Epidermal melanocyte (primary cell): ENCODE data around the gene LAMA4.
"Not testable (repeated sequence)": the region's sequence is repeated elsewhere in the genome, so short reads cannot be mapped to it uniquely, and the experiment has no call there.

Experiments used
- DNase-seq: peaks from one replicate; pipeline ENCODE4 v3.0.0; 2011; ENCODE audit warnings: low spot score; ENCODE audit not compliant: insufficient read length

LAMA4 gene

DNA sequence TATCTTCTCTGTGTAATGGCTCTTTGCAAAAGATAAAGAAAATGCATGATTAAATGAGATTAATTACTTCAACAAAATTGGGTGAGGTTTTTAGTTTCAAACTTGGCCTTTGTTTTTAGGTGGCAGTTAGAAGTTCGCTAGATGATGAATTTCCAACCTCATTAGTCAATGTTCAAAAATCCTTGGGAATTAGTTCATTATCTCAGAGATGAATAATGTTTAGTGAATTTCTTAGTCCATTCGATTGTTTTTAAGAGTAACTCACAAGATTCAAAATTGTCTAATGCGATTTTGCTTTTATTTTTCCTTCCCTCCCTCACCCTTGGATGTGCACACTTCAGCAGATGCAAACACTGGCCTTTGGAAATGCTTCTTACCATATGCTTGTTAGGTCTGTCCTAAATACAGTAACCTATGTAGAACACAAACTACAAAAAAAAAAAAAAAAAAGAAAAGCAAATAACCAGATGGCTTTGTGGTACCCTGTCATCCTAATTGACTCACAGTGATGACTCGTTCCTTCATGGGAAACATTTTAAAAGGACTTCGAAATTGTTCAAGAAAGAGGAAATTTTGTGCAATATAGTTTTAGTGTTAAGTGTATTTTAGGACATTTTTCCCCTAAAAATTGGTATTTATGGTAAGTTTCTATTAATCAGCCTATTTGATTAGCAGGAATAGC, 100.3 kb downstream of the LAMA4 start:
- no peak for DNase-seq

DNA sequence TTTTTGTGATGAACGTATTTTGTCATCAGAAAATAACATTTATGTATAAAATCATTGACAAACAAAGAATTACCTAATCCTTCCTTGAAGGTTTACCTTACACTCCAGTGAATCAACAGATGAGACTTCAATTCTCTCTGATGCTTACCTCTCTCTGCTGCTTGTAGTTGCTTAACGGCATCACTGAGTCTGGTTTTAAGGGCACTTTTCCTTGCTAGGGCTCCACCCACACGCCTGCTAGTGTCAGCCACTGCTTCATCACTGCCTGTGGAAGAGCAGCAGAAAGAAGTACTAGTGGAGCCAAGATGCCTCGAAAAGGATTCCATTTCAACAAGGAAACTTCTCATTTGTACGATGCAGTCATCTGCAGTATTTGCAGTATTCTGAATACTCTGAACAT, 104.0 kb downstream of the LAMA4 start:
- no peak for DNase-seq

DNA sequence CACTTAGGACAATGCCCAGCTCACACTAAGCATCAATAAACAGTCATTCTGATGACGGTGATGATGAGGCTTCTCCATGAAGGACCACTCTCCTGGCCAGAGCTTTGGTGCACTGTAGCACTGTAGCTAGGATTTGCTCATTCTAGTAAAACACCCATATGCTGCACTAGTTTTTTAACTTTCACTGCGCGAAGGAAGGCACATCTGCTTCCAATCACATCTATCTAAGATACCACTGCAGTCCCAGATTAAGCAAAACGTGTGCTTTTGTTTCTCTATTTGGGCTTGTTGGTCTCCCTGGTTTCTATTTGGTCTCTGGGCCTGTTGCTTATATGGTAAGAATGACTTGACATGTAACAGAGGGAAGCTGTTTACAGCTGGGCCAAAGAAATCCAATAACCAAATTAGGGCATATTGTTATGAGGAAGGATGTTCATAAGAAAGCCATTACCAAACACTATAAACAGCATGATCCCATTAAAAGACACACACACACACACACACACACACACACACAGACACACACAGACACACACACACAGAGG, 104.6 kb downstream of the LAMA4 start:
- no peak for DNase-seq

DNA sequence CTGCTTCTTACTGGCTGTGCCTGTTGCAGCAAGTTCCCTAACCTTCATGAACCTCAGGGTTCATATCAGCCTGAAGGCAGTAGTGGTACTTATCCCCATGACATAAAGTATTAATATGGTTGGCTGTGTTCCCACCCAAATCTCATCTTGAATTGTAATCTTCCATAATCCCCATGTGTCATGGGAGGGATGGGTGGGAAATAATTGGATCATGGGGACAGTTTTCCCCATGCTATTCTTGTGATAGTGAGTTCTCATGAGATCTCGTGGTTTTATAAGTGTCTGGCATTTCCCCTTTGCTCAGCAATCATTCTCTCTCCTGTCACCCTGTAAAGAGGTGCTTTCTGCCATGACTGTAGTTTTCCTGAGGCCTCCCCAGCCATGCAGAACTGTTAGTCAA, 105.1 kb downstream of the LAMA4 start:
- no peak for DNase-seq

DNA sequence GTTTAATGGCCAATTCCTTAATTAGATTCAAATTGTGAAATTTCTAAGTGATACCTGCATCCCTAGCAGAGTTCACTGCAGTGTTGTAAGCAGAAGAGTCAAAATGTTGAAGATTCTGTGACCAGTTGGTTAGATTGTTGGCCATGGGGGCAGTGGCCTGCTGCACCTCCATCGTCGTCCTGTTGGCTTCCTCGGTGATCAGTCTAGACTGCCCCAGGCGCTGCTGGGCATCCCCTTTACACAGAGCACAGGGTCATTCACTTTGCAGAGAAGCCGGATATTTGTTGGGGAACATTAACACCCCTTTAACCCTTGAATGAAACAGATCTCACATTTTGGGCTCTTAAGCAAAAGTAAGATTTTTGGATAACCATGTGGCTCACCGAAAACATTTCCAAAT, 106.3 kb downstream of the LAMA4 start:
- no peak for DNase-seq

DNA sequence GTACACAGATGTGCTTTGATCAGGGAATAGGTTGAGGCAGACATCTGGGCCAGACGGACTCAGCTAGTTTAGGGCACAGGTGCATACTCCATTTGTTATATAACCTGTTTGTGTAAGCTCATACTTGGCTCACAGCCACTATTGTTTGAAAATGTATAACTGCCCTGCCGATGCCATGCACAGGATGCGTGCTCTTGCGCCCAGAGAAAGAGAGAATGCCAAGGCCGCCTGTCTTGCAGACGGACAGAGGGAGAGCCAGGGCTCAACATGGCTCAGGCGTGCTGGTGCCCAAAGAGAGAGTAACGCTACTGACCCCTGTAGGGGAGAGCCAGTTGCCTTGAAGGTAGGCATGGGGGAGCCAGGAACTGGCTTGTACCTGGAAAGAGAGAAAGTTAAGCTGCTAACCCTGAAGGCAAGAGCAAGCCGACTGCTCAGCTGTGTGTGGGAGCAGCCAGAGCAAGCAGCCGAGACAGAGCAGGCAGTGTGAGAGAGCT, 109.2 kb downstream of the LAMA4 start:
- no peak for DNase-seq

DNA sequence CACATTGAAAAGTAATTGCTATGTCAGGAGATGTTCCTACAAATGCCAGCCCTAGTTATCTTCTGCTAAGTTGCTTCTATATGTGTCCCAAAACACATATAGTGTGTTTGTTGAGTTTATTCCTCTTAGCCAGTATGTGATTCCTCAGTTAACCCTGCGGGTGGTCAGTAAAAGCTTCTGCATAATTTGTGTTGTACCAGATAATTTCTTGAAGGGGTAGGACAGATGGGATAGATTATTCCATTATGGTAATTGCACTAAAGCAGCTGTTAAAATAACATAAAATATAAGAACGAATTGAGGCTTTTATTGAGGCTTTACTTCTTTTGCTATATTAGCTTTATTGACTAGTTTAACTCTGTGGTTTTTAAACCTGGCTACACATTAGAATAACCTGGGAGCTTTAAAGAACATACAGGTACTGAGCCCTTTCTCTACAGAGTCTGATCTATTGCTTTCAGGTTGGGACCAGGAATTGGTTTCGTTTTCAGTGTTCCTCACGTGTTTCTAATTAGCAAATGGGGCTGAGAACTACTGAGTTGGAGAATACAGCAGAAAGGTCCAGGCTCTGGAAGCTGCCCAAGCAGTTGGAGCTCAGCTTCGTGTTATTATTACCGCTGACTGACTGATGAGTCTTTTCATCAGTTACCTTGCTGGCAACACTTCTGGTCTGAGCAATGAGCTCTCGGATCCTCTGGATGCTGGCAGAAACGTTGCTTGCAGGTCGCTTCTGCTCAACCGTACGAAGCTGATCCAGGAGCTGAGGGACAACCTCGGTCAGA, 110.0 kb downstream of the LAMA4 start:
- DNase-seq = no peak

DNA sequence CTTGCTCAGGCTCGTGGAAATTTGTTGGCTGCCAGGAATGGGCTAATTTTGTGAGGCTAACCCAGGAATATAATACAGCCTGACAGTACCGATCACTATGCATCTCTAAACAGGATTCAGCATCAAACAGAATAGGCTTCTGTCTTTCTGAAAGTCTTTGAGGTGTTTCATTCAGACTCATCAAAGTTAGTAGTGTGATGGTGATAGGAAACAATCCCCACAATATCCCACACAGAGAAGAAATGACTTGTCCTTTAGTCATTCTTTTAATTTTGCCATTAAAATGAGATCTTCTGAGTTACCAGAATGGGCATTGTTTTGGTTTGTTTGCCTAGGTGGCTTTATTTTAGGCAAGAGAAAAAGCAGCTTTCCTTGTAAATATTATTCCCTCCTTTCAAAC, 112.7 kb downstream of the LAMA4 start:
- no peak for DNase-seq

DNA sequence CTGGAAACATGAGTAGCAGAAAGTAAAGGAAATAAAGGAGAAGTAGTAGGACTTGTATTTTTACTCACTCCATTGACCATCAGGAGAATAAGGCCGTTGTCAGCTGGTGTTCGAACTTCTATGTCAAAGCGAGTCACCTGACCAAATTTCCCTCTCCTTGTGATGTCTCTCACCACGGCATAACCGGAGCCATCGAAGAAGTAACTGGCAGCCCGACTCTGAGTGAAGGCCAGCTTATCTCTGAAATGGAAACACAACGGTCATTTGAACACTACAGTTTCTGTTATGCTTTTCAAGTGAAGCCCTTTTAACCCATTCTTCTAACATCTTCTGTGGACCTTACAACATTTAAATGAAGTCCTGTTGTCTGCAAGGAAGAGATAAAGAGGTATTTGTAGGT, 115.3 kb downstream of the LAMA4 start:
- no peak for DNase-seq

DNA sequence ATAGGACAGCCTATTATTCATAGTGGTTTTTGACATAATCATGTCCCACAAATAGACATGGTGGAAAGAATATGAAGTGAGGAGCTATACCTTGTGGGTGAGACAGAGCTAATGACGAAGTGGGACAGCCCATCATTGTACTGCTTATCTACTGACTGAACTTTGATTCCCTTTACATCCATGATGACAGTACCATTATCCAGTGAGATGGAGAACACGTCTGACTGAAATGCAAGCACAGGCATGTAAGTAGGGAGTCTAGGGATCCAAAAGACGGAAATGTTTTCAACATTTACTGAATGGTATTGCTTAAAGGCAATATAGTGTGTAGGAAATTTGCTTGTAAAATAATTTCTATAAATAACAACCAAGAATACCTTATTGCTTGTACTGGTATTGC, 123.5 kb downstream of the LAMA4 start:
- DNase-seq = no peak

DNA sequence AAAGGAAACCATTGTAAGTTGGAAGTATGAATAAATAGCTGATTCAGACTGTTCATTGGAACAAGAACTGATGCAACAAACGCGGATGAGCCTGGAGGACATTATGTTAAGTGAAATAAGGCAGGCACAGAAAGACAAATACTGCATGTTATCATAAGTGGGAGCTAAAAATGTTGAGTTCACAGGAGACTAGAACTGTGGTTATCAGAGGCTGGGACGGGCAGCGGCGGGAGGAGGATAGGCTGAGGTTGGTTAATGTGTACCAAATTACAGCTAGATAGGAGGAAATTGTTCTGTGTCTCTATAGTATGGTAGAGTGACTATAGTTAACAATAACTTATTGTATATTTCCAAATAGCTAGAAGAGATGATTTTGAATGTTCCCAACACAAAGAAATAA, 126.2 kb downstream of the LAMA4 start:
- no peak for DNase-seq

DNA sequence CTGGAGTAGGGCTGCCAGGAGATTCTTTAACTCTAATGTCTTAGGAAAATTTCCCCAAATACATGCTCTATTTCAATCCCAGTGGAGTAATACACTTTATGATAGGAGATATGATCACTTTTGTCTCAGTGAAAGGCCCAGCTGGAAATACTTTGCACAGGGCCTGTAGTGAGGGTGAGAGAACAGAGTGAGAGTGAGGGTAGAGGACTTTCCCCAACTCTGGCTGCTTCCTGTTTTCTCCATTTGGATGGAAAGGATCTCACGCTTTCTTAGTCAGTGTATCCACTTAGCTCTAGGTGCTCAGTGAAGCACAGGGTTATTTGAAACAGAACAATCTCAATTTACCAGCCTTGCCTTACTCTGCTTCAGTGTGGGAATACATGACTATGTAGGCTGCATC, 130.4 kb downstream of the LAMA4 start:
- DNase-seq = no peak

DNA sequence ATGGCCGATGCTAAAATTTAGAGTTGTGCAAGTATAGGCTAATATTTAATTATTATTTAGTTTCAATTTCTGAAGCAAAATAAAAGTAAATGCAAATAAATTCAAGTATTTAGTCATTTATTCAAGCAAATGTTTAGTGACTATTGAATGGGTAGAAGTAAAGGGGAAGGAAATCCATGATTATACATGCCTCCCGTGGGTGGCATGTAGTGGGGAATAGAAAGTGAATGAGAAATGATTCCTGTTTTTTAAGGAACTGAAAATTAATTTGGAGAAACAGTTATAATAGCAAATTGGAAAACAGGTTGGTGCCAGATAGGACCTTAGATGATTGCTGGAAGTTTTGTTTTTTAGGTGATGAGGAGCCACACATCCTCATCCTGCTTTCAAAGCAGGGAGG, 131.6 kb downstream of the LAMA4 start:
- DNase-seq = no peak

DNA sequence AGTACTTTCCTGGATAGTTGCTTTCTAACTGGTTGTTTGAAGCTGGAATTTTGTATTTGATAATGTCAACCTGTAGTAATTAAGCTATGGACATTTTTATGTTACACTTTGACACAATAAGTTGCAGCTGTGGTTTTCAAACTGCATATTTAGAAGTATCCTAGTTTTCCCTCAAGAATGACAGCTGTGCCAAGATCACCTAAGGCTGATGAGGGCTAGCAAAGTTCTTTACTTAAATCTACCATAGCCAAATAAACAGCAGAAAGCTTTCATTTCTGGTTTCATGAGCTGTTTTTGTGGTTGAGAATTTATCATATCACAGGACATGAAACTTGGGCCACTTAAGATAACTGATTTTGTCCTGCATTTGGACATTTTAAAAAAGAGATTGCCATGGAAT, 136.3 kb downstream of the LAMA4 start:
- no peak for DNase-seq

DNA sequence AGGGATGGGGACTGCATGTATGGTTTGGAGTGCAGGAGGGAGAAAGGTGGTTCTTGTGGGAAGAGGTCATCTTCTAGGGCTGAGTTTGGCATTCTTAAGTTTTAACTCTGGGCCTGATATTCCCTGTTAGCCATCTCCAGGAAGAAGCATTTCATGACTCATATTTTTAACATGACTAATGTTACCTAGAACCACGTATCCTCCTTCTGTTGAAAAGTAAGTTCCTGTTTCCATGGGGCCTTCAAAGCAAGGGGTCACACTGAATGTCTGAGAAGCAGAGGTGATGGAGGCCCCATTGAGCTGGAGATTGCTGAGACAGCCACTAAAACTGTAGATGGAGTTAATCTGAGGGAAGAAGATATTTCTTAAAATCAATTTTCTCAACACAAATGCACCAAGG, 136.8 kb downstream of the LAMA4 start:
- no peak for DNase-seq

DNA sequence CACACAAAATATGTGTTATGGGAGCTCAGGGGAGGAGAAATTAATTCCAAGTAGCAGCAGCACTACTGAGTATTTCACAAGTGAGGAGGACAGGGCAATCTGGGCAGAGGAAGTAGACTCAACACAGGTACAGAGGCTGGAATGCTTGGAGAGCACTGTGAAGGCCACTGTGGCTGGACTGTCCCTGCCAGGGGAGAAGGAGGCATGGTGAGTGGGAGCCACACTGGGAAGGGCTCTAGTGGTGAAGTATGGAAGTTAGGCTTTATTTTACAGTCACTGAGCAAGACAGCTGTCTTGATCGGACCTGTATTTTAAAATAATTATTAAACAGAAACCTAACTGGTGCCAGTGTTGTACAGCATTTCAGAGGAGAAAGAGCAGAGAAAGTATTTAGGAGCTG, 138.1 kb downstream of the LAMA4 start:
- no peak for DNase-seq

DNA sequence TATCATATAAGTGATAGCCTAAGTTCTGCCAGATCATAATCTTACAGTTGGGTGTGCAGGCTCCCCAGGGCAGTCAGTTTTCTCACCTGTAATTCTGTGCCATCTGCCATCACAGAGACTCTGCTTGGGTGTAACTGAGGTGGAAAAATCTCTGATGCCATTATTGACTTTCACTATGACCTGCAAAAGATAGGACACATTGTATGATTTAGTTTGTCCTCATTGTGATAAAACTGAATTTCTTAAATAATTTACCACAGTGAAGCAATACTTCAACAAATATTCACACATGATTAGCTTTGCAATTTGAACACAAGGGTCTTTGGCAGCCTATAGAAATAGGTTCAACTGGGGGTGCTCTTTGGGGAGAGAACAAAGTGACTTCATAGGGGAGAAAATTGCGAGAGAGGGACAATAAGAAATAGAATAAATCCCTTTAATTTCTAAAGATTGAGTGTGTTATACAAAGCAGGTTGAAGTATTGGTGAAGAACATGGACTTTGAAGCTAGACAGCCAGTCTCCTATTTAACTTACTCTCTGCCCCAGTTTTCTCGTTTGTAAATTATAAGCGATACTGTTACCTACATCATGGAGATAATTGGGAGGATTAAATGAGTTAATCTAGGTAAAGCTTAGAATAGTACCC, 139.7 kb downstream of the LAMA4 start:
- no peak for DNase-seq

DNA sequence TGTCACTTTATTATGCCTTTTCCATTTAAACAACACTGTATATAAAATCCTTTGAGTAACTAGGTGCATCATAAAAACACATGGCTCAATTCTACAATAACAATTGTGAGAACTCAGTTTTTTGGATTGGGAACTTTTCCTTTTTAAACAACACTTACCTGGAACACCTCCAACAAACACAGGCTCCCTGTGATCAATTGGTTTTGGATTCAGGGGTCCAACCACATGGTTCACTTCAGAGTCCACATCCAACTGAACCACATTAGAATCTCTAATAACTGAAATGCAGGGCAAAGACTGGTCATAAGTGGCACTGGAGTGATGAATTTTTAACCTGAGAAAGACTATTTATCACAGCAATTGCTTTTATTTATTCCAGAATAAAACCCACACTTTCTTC, 140.4 kb downstream of the LAMA4 start:
- DNase-seq = no peak

DNA sequence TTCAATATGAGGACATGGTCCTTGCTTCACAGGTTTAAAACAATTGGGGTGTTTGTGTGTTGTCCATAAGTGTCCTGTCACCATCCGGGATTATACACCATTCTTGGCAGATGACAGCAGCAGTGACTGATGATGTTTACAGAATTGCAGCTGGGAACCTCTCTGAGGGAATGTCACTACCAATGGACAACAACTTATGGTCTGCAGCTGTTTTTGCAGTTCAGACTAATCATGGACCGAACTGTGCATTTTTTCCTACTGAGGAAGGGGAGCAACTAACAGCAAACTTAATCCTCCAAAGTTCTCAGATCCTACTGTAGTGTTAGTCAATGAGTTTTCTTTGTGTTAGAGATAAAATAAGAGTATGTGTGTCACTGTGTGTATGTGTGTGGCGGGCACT, 140.9 kb downstream of the LAMA4 start:
- DNase-seq = no peak

DNA sequence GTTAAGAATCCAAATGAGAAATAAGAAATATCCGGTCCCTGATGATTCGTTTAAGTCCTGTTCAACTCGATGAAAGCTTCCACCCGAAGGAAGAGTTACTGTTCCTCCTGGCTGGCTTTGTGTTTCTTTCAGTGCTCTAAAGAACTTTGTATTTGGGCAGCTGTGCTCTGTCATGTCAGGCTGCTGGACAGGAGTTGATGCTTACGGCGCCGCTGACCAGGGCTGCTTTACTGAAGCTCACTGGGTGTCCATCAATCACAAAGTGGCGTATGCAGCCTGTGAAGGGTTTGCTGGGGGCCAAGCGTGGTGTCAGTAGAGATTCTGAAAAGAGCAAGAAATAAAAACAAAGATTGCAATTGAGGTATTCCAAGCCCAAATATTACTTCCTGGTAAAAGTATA, 145.1 kb downstream of the LAMA4 start:
- no peak for DNase-seq

DNA sequence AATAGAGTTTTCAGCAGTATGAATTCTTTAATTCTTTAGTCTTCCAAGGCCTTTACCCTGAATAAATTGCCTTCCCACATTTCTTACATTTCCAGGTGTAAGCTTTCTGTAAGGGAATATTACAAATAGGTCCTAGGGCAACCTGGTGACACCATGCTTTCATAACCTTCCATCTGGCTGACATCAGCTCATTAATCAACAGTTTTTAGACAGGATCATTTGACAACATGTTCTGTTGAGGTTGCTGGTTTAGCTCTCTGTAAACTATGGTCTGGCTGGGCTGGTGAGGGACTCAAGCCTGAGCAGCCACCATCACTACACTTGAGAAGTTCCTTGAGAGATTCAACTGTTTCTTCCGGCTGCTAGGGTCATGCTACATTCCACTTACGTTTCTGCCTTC, 147.8 kb downstream of the LAMA4 start:
- no peak for DNase-seq

DNA sequence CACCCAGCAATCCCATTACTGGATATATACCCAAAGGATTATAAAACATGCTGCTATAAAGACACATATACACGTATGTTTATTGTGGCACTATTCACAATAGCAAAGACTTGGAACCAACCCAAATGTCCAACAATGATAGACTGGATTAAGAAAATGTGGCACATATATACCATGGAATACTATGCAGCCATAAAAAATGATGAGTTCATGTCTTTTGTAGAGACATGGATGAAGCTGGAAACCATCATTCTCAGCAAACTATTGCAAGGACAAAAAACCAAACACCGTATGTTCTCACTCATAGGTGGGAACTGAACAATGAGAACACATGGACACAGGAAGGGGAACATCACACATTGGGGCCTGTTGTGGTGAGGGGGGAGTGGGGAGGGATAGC, 148.3 kb downstream of the LAMA4 start:
- not testable (repeated sequence) for DNase-seq
